IPS DF 6.9 (cell line): Measurements from ENCODE around the gene HNF1A.

Experiments
- DNase-seq: peaks from one replicate; pipeline ENCODE4 v3.0.0-alpha.2; 2013; ENCODE audit warnings: low read depth, low spot score
- H3K27ac ChIP-seq: one replicate; pipeline ENCODE4 v1.5.1; 2013; ENCODE audit warnings: low read length, control low read depth
- H3K27me3 ChIP-seq: 2 replicates; pipeline ENCODE4 v1.6.1; 2013; ENCODE audit warnings: mild to moderate bottlenecking, low read length; ENCODE audit not compliant: control insufficient read depth, insufficient read depth
- H3K36me3 ChIP-seq: 2 replicates; pipeline ENCODE4 v1.6.1; 2013; ENCODE audit warnings: low read length; ENCODE audit not compliant: control insufficient read depth, insufficient read depth
- H3K4me1 ChIP-seq: 2 replicates; pipeline ENCODE4 v1.6.1; 2013; ENCODE audit warnings: low read length; ENCODE audit not compliant: control insufficient read depth, insufficient read depth
- H3K4me3 ChIP-seq: 2 replicates; pipeline ENCODE4 v1.5.1; 2013; ENCODE audit warnings: mild to moderate bottlenecking, low read length
- H3K9me3 ChIP-seq: 2 replicates; pipeline ENCODE4 v1.6.1; 2013; ENCODE audit warnings: low read length, inconsistent platforms; ENCODE audit not compliant: control insufficient read depth, insufficient read depth
- WGBS: extraction: QIAGEN DNeasy Blood & Tissue Kit; methylation state at CpG from one replicate; pipeline ENCODE4 v1.1.7; 2013; ENCODE audit warnings: mixed read lengths, missing lambda C conversion rate; ENCODE audit not compliant: insufficient read length, insufficient coverage; 5-methylcytosine and 5-hydroxymethylcytosine counted together

HNF1A gene

GRCh38 chr12:120959111-120959878 lies 19.0 kb upstream of the HNF1A start:
- WGBS = no CpG with 5 or more reads among the region's 13 CpGs

GRCh38 chr12:120960657-120961056 lies 17.7 kb upstream of the HNF1A start:
- no peaks in the 10 kb centered on the region for H3K9me3 ChIP-seq
- no peak overlapping the region for H3K4me3 ChIP-seq
- no peak overlapping the region for H3K27ac ChIP-seq
- H3K4me1 ChIP-seq = no peaks in the 10 kb centered on the region; the same call in 1 of the 2 replicates
- no peaks in the 10 kb centered on the region for H3K27me3 ChIP-seq
- H3K36me3 ChIP-seq = no peaks in the 10 kb centered on the region
- no peak for DNase-seq
- no CpG with 5 or more reads among the region's 7 CpGs for WGBS

More at GRCh38 chr12:120959111-120959878, 19.0 kb upstream of the HNF1A start:
- no peaks in the 10 kb centered on the region for H3K27me3 ChIP-seq
- no peaks in the 10 kb centered on the region for H3K9me3 ChIP-seq
- no peak for DNase-seq
- no peaks in the 10 kb centered on the region for H3K4me1 ChIP-seq
- H3K4me3 ChIP-seq = no peak overlapping the region
- no peak overlapping the region for H3K27ac ChIP-seq
- H3K36me3 ChIP-seq = no peaks in the 10 kb centered on the region

GRCh38 chr12:120961604-120962531 lies 16.5 kb upstream of the HNF1A start:
- Histone ChIP-seq H3K27ac (no peak overlapping the region), H3K36me3 (no peaks in the 10 kb centered on the region), H3K9me3 (no peaks in the 10 kb centered on the region), H3K4me3 (no peak overlapping the region), H3K27me3 (no peaks in the 10 kb centered on the region), H3K4me1 (no peaks in the 10 kb centered on the region; the same call in 1 of the 2 replicates)
- WGBS = no CpG with 5 or more reads among the region's 17 CpGs
- DNase-seq = no peak

- no CpG with 5 or more reads among the region's 2 CpGs for WGBS
- no peaks in the 10 kb centered on the region; the same call in 1 of the 2 replicates for H3K4me1 ChIP-seq
- H3K36me3 ChIP-seq = no peaks in the 10 kb centered on the region
- no peaks in the 10 kb centered on the region for H3K27me3 ChIP-seq
- H3K9me3 ChIP-seq = no peaks in the 10 kb centered on the region
- no peak for DNase-seq
- H3K27ac ChIP-seq = no peak overlapping the region
- no peak overlapping the region for H3K4me3 ChIP-seq
Measured at GRCh38 chr12:120962532-120963020, 15.8 kb upstream of the HNF1A start.

- Histone ChIP-seq H3K4me1 (no peaks in the 10 kb centered on the region; the same call in 1 of the 2 replicates), H3K9me3 (no peaks in the 10 kb centered on the region), H3K36me3 (no peaks in the 10 kb centered on the region), H3K27ac (no peak overlapping the region), H3K27me3 (no peaks in the 10 kb centered on the region), H3K4me3 (no peak overlapping the region)
- no peak for DNase-seq
- WGBS = no CpG with 5 or more reads among the region's 8 CpGs
Measured at GRCh38 chr12:120964298-120964697, 14.0 kb upstream of the HNF1A start.

GRCh38 chr12:120965534-120966091 lies 12.7 kb upstream of the HNF1A start:
- no peaks in the 10 kb centered on the region for H3K9me3 ChIP-seq
- H3K27me3 ChIP-seq = no peaks in the 10 kb centered on the region
- no peak overlapping the region for H3K4me3 ChIP-seq
- H3K4me1 ChIP-seq = no peaks in the 10 kb centered on the region; the same call in 1 of the 2 replicates
- no CpG with 5 or more reads among the region's 13 CpGs for WGBS
- H3K36me3 ChIP-seq = no peaks in the 10 kb centered on the region
- no peak overlapping the region for H3K27ac ChIP-seq
- no peak for DNase-seq

GRCh38 chr12:120970310-120970709 lies 8.0 kb upstream of the HNF1A start:
- no CpG with 5 or more reads among the region's 3 CpGs for WGBS
- Histone ChIP-seq H3K27me3 (no peaks in the 10 kb centered on the region), H3K4me1 (no peaks in the 10 kb centered on the region; the same call in 1 of the 2 replicates), H3K4me3 (no peak overlapping the region), H3K9me3 (no peaks in the 10 kb centered on the region), H3K36me3 (no peaks in the 10 kb centered on the region), H3K27ac (no peak overlapping the region)
- DNase-seq = no peak

- H3K36me3 ChIP-seq = no peaks in the 10 kb centered on the region
- H3K9me3 ChIP-seq = no peaks in the 10 kb centered on the region
- H3K27me3 ChIP-seq = no peaks in the 10 kb centered on the region
- no peak overlapping the region for H3K4me3 ChIP-seq
- DNase-seq = peak; percentile 50
- H3K27ac ChIP-seq = no peak overlapping the region
- H3K4me1 ChIP-seq = no peaks in the 10 kb centered on the region
- WGBS = no CpG with 5 or more reads among the region's 13 CpGs
Measured at GRCh38 chr12:120971299-120972180, 6.8 kb upstream of the HNF1A start.

GRCh38 chr12:120972870-120973543 lies 5.3 kb upstream of the HNF1A start:
- no peak overlapping the region for H3K4me3 ChIP-seq
- H3K27ac ChIP-seq = no peak overlapping the region
- H3K27me3 ChIP-seq = no peaks in the 10 kb centered on the region
- DNase-seq = peak; percentile 54
- no peaks in the 10 kb centered on the region; the same call in 1 of the 2 replicates for H3K36me3 ChIP-seq
- no peaks in the 10 kb centered on the region for H3K9me3 ChIP-seq
- no CpG with 5 or more reads among the region's 10 CpGs for WGBS
- no peaks in the 10 kb centered on the region for H3K4me1 ChIP-seq
